Ovary (tissue), 3 donors: ENCODE measurements around the gene BAIAP3.

ENCODE experiments used
- CTCF ChIP-seq, 3 donors: fragments of 450-650 bp in 2 of 3; fragments of 200-600 bp in 1 of 3; IDR thresholded peaks; one replicate each; pipeline versions ENCODE4 v1.5.1 to v1.8.0; 2016 to 2022; ENCODE audit warnings: antibody characterized with exemption in 3 of 3, mild to moderate bottlenecking in 1 of 3
- EP300 ChIP-seq: sonication (generic); formaldehyde crosslinking; IDR thresholded peaks from one replicate; pipeline ENCODE4 v1.6.1; 2017; ENCODE audit warnings: antibody characterized with exemption
- POLR2A ChIP-seq: fragments of 450-650 bp; IDR thresholded peaks from one replicate; pipeline ENCODE4 v1.6.1; 2017; ENCODE audit warnings: antibody characterized with exemption, mild to moderate bottlenecking, moderate library complexity
- donor health status: DM: no; HTN: no; CAD: no.

GRCh38 chr16:1318268-1318545 lies 15.2 kb upstream of the BAIAP3 start:
- TF ChIP-seq CTCF (IDR thresholded peaks at IDR 0.05) (no peak), POLR2A (no peak), EP300 (no peak)
